T1000 (cell line): Measurements from ENCODE around the gene RWDD4.
"Not testable (repeated sequence)": the region's sequence is repeated elsewhere in the genome, so short reads cannot be mapped to it uniquely, and the experiment has no call there.

Experiments
- DNase-seq: peaks from one replicate; lab custom pipeline; 2025; ENCODE audit warnings: mixed read lengths; lab: John Stamatoyannopoulos, UW

RWDD4 gene

GRCh38 chr4:183635741-183636140 lies 23.2 kb downstream of the RWDD4 start:
- no peak for DNase-seq

DNA sequence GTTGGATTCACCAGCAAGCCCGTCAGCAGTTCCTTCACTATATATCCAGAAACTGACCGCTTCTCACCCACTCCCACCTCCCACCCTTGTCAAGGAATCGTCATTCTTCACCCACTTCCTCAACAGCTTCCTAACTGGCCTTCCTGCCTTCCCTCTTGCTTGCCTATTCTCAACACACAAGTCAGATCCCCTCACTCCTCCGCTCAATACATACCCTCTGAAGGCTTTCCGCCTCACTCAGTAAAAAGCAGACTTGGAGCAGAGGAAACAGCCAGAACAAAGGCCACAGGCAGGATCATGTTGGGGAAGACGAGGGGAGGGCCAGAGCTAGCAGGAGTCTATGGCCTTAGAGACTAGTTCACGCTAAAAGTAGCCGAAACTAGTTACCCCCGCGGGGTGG lies 23.7 kb downstream of the RWDD4 start:
- no peak for DNase-seq

GRCh38 chr4:183633476-183634400 lies 25.2 kb downstream of the RWDD4 start:
- no peak for DNase-seq

DNA sequence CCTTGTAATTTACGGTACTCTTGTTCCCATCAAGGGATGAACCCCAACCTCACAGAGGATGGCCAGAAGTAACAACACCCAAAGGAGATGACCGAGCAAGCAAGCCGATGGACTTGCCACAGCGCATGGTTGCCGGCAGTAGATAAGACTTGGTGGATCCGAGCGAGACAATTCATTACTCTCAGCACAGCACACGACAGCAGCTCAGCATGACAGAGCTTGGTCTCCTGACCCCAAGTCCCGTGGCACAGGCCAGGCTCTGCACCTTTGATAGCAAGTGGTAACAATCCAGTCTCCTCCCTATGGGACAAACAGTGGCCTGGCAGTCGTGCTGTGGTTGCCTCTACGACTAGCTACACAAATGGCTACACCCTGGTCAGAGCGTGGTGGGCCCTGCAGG lies 26.3 kb downstream of the RWDD4 start:
- no peak for DNase-seq

- no peak for DNase-seq
Observed at GRCh38 chr4:183631577-183632198, 27.3 kb downstream of the RWDD4 start.

GRCh38 chr4:183627979-183628588 lies 30.9 kb downstream of the RWDD4 start:
- DNase-seq: no peak

DNA sequence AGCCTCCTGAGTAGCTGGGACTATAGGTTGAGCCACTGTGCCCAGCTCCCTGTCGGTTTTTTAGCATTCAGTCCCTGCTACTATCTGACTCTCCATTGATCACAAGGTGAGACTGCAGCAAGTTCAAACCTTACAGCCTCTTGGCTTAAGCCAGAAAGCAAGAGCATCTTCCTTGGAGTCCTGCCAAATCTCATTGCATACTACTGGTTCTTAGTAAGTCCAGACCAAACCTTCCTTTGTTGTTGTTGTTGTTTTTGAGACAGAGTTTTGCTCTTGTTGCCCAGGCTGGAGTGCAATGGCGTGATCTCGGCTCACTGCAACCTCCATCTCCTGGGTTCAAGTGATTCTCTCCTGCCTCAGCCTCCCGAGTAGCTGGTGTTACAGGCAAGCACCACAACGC lies 31.7 kb downstream of the RWDD4 start:
- not testable (repeated sequence) for DNase-seq

GRCh38 chr4:183626168-183626567 lies 32.8 kb downstream of the RWDD4 start:
- DNase-seq: no peak

GRCh38 chr4:183624548-183624947 lies 34.4 kb downstream of the RWDD4 start:
- no peak for DNase-seq

GRCh38 chr4:183621875-183622274 lies 37.1 kb downstream of the RWDD4 start:
- no peak for DNase-seq

- no peak for DNase-seq
Observed at GRCh38 chr4:183620421-183620820, 38.6 kb downstream of the RWDD4 start.

DNA sequence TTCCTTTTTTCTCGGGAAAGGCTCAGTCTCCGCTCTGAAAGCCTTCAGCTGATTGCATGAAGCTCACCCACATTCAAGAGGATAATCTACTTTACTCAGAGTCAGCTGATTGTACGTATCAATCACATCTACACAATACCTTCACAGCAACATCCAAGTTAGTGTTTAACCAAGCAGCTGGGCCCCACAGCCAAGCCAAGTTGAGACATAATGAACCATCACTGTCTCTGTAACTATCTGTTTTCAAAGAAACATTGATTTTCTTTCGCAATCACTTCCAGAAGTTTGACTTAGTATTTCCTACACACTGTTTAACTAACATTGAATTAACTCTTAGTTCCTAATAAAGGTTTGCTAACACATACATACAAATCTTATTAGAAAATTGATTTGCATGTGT lies 40.3 kb downstream of the RWDD4 start:
- no peak for DNase-seq

DNA sequence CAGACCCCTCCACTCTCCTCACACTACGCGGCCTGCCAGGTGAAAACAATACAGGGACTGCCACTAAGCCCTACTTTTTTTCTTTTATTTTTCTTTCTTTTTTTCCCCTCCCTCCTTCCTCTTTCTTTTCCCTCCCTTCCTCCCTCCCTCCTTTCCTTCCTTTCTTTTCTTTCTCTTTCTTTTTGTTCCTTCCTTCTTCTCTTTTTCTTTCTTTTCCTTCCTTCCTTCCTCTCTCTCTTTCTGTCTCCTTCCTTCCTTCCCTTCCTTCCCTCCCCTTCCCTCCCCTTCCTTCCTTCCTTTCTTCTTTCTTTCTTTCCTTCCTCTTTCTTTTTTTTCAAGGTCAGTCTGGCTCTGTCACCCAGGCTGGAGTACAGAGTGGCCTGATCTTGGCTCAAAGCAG lies 41.9 kb downstream of the RWDD4 start:
- DNase-seq: no peak

DNA sequence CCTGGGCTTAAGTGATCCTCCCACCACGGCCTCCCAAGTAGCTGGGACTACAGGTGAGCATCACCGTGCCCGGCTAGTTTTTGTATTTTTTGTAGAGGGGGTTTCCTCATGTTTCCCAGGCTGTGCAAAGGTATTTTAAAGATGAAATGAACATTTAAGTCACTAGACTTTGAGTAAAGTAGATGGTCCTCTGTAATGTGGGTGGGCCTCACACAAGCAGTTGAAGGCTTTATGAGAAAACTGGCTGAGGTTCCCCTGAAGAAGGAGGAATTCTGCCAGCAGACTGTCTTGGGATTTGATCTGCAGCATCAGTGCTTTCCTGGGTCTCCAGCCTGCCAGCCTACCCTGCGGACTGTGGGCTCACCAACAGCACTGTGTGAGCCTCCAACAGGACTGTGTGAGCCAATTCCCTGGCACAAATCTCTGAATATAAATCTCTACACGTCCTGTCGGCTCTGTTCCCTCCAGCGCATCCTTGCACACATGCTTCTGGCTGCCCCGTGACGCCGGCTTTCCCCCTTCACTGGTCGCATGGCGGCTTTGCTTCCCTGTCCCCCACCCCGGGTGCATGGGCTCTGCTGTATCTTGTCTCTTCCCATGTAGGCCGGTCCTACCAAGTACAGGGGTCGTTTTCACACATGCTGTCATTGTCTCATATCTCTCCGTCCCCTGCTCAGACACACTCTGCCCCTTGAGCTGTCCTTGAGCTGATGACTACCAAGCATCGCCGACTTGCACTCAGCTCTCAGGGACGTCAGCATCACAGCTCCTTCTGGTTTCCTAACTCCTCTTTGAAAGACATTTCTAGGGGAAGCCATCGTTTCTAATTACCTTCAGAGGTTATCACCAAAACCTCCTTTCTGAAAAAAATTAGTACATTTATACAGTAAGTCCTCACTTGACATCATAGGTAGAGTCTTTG lies 46.4 kb downstream of the RWDD4 start:
- DNase-seq: no peak

DNA sequence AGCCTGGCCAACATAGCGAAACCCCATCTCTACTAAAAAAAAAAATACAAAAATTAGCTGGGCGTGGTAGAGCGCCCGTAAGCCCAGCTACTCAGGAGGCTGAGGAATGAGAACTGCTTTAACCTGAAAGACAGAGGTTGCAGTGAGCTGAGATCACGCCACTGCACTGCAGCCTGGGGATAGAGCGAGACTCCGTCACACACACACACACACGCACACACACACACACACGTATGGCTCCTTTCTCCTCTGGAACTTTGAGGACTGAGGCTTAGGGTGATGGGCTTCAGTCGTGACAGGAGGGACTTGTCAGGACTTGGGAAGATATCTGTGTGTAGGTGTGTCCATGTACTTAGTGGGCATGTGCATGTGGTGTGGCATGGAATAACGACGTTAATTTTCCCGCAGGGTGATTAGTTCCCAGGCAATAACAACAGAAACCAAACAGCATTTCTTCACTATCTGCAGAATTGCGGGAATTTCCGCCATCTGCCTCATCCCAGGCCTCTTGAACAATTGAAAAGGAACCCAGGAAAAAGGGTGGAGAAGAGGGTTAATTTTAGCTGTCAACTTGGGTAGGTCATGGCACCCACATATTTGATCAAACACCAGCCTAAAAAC lies 47.7 kb downstream of the RWDD4 start:
- DNase-seq: no peak

GRCh38 chr4:183610613-183611012 lies 48.4 kb downstream of the RWDD4 start:
- no peak for DNase-seq

- no peak for DNase-seq
Observed at GRCh38 chr4:183610033-183610432, 49.0 kb downstream of the RWDD4 start.

GRCh38 chr4:183609151-183609550 lies 49.8 kb downstream of the RWDD4 start:
- DNase-seq: no peak

GRCh38 chr4:183607894-183608293 lies 51.1 kb downstream of the RWDD4 start:
- DNase-seq: no peak

GRCh38 chr4:183602557-183603027 lies 56.4 kb downstream of the RWDD4 start:
- no peak for DNase-seq

GRCh38 chr4:183601381-183601780 lies 57.6 kb downstream of the RWDD4 start:
- DNase-seq: no peak
